Panc1 (cell line): ENCODE measurements around the gene KIAA0232. TPM values are rescaled to one million over a fixed set of nuclear protein-coding genes. Genes with fewer than 3 reads are reported as not detected.
"Not testable (repeated sequence)": the region's sequence is repeated elsewhere in the genome, so short reads cannot be mapped to it uniquely, and the experiment has no call there.

Experiments
- ATAC-seq: fragments of 200-7000 bp; cut with Tn5 transposase; 2 replicates; pipeline ENCODE4 v1.9.1; 2020; ENCODE audit warnings: mild to moderate bottlenecking, moderate library complexity
- BruUV-seq: library from RNA; stranded (reverse); fragments of 400-500 nt; replicated peaks from 2 replicates; lab custom pipeline; 2021; lab: Mats Ljungman, UMichigan
- CTCF ChIA-PET: fragments of 300-600 bp; sonication (Branson Sonifier 250); formaldehyde crosslinking; loops from one replicate; lab custom pipeline; 2022; ENCODE audit warnings: antibody characterized with exemption; lab: Charles Lee
- POLR2A ChIA-PET: fragments of 300-600 bp; sonication (Branson Sonifier 250); formaldehyde crosslinking; loops from one replicate; lab custom pipeline; 2022; ENCODE audit warnings: antibody characterized with exemption; lab: Charles Lee
- DNase-seq: peaks from one replicate; pipeline ENCODE4 v3.0.0-alpha.2; 2010; ENCODE audit warnings: low read depth, low spot score
- H3K27ac ChIP-seq: 2 replicates; pipeline ENCODE4 v1.5.1; 2011; ENCODE audit warnings: mild to moderate bottlenecking, low read length, inconsistent platforms
- H3K27me3 ChIP-seq: fragments of 200-500 bp; sonication (Bioruptor generic); 2 replicates; pipeline ENCODE4 v1.6.0; 2014; ENCODE audit warnings: low read length, inconsistent platforms; ENCODE audit not compliant: control insufficient read depth, insufficient read depth
- H3K36me3 ChIP-seq: fragments of 200-500 bp; sonication (Bioruptor generic); 2 replicates; pipeline ENCODE4 v1.5.1; 2014; ENCODE audit warnings: inconsistent platforms, mild to moderate bottlenecking, low read length, moderate library complexity; ENCODE audit not compliant: control insufficient read depth, insufficient read depth
- H3K4me1 ChIP-seq: 2 replicates; pipeline ENCODE4 v1.5.1; 2011; ENCODE audit warnings: inconsistent platforms, mild to moderate bottlenecking, low read length, moderate library complexity; ENCODE audit not compliant: control insufficient read depth, insufficient read depth
- H3K4me3 ChIP-seq, 2 experiments: 2 replicates each; pipeline ENCODE4 v1.5.1; 2011 to 2012; ENCODE audit warnings: low read depth in 2 of 2, low read length in 2 of 2, mild to moderate bottlenecking in 2 of 2, inconsistent platforms in 1 of 2, moderate library complexity in 1 of 2
- H3K9me3 ChIP-seq: fragments of 200-500 bp; sonication (Bioruptor generic); 2 replicates; pipeline ENCODE4 v1.5.1; 2014; ENCODE audit warnings: low read depth, mild to moderate bottlenecking, inconsistent platforms, low read length, moderate library complexity; ENCODE audit not compliant: control insufficient read depth, insufficient read depth
- POLR2AphosphoS5 ChIP-seq: IDR thresholded peaks from 2 replicates; pipeline ENCODE4 v1.6.1; 2012; ENCODE audit warnings: mild to moderate bottlenecking, low read depth, low read length, moderate library complexity
- SIN3A ChIP-seq: IDR thresholded peaks from 2 replicates; pipeline ENCODE4 v1.6.1; 2012; ENCODE audit warnings: low read depth, mild to moderate bottlenecking, low read length, moderate library complexity, borderline replicate concordance; ENCODE audit not compliant: insufficient read depth
- TCF7L2 ChIP-seq: IDR thresholded peaks from 2 replicates; pipeline ENCODE4 v1.6.1; 2011; ENCODE audit warnings: mild to moderate bottlenecking, low read depth, low read length, inconsistent platforms
- in situ Hi-C: cut with HindIII; loops from 2 replicates; pipeline ENCODE4 v1.10.0; 2016; ENCODE audit warnings: low sequenced_read_pairs, low pct_unique_long_range_greater_than_20kb
- intact Hi-C: fragments of 100-400 bp; cut with micrococcal nuclease; formaldehyde crosslinking; loops from one replicate; pipeline ENCODE4 v1.10.0; 2022; ENCODE audit not compliant: unreplicated experiment
- total RNA-seq: library from RNA; stranded (reverse); gene quantifications from one replicate; pipeline ENCODE4 v1.2.1, GENCODE V29; 2021; ENCODE audit not compliant: unreplicated experiment
- TF ChIP-seq, protein P1 (sequence below): fragments of 450-650 bp; IDR thresholded peaks from 2 replicates; pipeline ENCODE4 v1.5.1; 2017; ENCODE audit warnings: mild to moderate bottlenecking
- TF ChIP-seq, protein P2 (sequence below), 2 experiments: IDR thresholded peaks; 2 replicates each; pipeline ENCODE4 v1.6.1; 2011 to 2012; ENCODE audit warnings: low read depth in 2 of 2, control low read depth in 1 of 2, low read length in 1 of 2, mild to moderate bottlenecking in 1 of 2, moderate library complexity in 1 of 2; ENCODE audit not compliant: insufficient read depth in 1 of 2

KIAA0232 gene
- total RNA-seq, 1 experiment from 2014 or later, result 20.2 TPM

DNA sequence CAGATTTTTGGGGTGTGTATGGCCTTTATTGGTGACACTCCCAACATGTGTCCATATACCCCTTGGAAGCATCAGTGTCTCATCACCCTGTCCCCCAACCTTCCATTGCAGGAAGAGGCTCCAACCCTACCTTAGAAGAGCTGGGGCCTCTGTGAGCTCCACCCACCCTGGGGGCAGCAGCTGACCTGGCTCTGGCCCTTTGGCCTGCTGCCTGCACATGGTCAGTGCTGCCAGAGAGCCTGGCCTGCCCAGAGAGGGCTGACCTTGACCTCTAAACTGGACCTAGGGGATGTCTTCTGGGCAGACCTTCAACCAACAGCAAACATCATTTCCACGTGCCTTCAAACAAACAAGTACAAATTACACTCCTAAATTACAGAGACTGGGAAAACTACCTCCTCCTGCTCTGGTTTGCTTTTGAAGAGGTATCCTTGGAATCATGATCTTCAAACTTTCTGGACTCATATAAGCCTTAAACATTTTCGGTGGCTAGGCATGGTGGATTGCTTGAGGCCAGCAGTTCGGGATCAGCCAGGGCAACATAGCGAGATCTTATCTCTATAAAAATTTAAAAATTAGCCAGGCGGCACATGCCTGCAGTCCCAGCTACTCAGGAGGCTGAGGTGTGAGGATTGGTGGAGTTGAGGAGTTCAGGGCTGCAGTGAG, 27.3 kb upstream of the KIAA0232 start:
- no peaks in the 10 kb centered on the region for H3K36me3 ChIP-seq
- ChIA-PET POLR2A (no interaction called here), CTCF (interaction anchor here (1.0 kb wide), 1 partner anchor 35 kb away, joined by 3 read pairs; no protein-coding TSS in a partner anchor)
- TF ChIP-seq, protein P1, sequence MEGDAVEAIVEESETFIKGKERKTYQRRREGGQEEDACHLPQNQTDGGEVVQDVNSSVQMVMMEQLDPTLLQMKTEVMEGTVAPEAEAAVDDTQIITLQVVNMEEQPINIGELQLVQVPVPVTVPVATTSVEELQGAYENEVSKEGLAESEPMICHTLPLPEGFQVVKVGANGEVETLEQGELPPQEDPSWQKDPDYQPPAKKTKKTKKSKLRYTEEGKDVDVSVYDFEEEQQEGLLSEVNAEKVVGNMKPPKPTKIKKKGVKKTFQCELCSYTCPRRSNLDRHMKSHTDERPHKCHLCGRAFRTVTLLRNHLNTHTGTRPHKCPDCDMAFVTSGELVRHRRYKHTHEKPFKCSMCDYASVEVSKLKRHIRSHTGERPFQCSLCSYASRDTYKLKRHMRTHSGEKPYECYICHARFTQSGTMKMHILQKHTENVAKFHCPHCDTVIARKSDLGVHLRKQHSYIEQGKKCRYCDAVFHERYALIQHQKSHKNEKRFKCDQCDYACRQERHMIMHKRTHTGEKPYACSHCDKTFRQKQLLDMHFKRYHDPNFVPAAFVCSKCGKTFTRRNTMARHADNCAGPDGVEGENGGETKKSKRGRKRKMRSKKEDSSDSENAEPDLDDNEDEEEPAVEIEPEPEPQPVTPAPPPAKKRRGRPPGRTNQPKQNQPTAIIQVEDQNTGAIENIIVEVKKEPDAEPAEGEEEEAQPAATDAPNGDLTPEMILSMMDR, result no peak
- no peaks in the 10 kb centered on the region for H3K9me3 ChIP-seq
- in situ Hi-C loops (no loop called here), intact Hi-C loops (no loop called here)
- no peak for DNase-seq
- no peak overlapping the region for H3K27ac ChIP-seq
- H3K4me3 ChIP-seq, result no peak overlapping the region
- ATAC-seq, result peak; percentile 45; the same call in 1 of the 2 replicates
- no peaks in the 10 kb centered on the region for H3K27me3 ChIP-seq
- BruUV-seq, result no TSS peak
- peaks cover 12% of the 10 kb centered on the region; the same call in 1 of the 2 replicates for H3K4me1 ChIP-seq

DNA sequence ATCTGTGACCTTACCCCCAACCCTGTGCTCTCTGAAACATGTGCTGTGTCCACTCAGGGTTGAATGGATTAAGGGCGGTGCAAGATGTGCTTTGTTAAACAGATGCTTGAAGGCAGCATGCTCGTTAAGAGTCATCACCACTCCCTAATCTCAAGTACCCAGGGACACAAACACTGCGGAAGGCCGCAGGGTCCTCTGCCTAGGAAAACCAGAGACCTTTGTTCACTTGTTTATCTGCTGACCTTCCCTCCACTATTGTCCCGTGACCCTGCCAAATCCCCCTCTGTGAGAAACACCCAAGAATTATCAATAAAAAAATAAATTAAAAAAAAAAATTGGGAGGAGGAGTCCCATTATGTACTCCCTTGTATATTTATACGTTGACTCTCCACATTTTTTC, 26.2 kb upstream of the KIAA0232 start:
- ATAC-seq, H3K36me3 ChIP-seq, H3K9me3 ChIP-seq, POLR2A ChIA-PET, H3K4me1 ChIP-seq, in situ Hi-C loops, intact Hi-C loops, H3K27me3 ChIP-seq, BruUV-seq, DNase-seq, H3K27ac ChIP-seq, CTCF ChIA-PET, H3K4me3 ChIP-seq: not testable (repeated sequence)

DNA sequence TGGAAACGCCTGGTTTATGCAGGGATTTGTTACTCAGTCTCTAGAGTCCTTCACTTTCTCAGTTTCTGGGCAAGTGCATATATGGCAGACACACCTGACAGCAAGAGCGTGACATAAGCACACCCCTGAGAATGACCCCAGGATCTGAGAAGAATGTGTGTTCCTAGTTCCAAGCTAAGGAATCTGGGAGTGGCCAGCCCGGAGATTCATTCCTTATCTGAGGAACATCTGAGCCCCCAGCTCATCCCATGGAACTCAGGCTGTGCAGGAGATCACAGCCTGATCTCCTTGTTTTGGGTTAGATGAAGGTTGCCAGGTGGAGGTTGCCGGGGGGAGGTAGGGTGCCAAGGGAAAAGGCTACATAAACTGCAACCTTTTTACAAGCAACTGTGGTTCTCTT, 23.8 kb upstream of the KIAA0232 start:
- no peak for TF ChIP-seq TCF7L2
- TF ChIP-seq, protein P1, result no peak
- TF ChIP-seq SIN3A, result no peak
- TF ChIP-seq POLR2AphosphoS5, result no peak
- TF ChIP-seq, protein P2, sequence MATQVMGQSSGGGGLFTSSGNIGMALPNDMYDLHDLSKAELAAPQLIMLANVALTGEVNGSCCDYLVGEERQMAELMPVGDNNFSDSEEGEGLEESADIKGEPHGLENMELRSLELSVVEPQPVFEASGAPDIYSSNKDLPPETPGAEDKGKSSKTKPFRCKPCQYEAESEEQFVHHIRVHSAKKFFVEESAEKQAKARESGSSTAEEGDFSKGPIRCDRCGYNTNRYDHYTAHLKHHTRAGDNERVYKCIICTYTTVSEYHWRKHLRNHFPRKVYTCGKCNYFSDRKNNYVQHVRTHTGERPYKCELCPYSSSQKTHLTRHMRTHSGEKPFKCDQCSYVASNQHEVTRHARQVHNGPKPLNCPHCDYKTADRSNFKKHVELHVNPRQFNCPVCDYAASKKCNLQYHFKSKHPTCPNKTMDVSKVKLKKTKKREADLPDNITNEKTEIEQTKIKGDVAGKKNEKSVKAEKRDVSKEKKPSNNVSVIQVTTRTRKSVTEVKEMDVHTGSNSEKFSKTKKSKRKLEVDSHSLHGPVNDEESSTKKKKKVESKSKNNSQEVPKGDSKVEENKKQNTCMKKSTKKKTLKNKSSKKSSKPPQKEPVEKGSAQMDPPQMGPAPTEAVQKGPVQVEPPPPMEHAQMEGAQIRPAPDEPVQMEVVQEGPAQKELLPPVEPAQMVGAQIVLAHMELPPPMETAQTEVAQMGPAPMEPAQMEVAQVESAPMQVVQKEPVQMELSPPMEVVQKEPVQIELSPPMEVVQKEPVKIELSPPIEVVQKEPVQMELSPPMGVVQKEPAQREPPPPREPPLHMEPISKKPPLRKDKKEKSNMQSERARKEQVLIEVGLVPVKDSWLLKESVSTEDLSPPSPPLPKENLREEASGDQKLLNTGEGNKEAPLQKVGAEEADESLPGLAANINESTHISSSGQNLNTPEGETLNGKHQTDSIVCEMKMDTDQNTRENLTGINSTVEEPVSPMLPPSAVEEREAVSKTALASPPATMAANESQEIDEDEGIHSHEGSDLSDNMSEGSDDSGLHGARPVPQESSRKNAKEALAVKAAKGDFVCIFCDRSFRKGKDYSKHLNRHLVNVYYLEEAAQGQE (IDR thresholded peaks at IDR 0.05; ENCODE audit: insufficient read depth in 1 of 2, low read depth in 2 of 2, low read length in 1 of 2), result no peak
- H3K9me3 ChIP-seq, result no peaks in the 10 kb centered on the region
- no TSS peak for BruUV-seq
- ATAC-seq, result no peak
- no peak for DNase-seq
- POLR2A ChIA-PET, result no interaction called here
- H3K27ac ChIP-seq, result no peak overlapping the region
- in situ Hi-C loops (no loop called here), intact Hi-C loops (no loop called here)
- no peaks in the 10 kb centered on the region for H3K36me3 ChIP-seq
- H3K4me1 ChIP-seq, result peaks cover 7% of the 10 kb centered on the region
- H3K27me3 ChIP-seq, result no peaks in the 10 kb centered on the region
- H3K4me3 ChIP-seq, result no peak overlapping the region
- CTCF ChIA-PET, result no interaction called here
